GM18507 (cell line): ENCODE data around the gene DGCR6L.
"Not testable (repeated sequence)": the region's sequence is repeated elsewhere in the genome, so short reads cannot be mapped to it uniquely, and the experiment has no call there.

ENCODE experiments used
- DNase-seq: peaks from one replicate; pipeline ENCODE4 v3.0.0; 2011; ENCODE audit warnings: low read depth; ENCODE audit not compliant: insufficient read length; ENCODE audit errors: extremely low spot score
- FAIRE-seq: peaks from 2 replicates; lab custom pipeline; 2011; peaks lifted over from hg19 to GRCh38; lab: Jason Lieb, UNC

Gene DGCR6L

GRCh38 chr22:20336561-20336960 is 16.7 kb upstream of the DGCR6L start:
- not testable (repeated sequence) for DNase-seq, FAIRE-seq

GRCh38 chr22:20328569-20328930 is 8.7 kb upstream of the DGCR6L start:
- FAIRE-seq, DNase-seq: not testable (repeated sequence)

- not testable (repeated sequence) for FAIRE-seq, DNase-seq
Observed at GRCh38 chr22:20325996-20326395, 6.1 kb upstream of the DGCR6L start.

- DNase-seq (no peak), FAIRE-seq (no peak)
Observed at GRCh38 chr22:20324139-20324516, 4.3 kb upstream of the DGCR6L start.

DNA sequence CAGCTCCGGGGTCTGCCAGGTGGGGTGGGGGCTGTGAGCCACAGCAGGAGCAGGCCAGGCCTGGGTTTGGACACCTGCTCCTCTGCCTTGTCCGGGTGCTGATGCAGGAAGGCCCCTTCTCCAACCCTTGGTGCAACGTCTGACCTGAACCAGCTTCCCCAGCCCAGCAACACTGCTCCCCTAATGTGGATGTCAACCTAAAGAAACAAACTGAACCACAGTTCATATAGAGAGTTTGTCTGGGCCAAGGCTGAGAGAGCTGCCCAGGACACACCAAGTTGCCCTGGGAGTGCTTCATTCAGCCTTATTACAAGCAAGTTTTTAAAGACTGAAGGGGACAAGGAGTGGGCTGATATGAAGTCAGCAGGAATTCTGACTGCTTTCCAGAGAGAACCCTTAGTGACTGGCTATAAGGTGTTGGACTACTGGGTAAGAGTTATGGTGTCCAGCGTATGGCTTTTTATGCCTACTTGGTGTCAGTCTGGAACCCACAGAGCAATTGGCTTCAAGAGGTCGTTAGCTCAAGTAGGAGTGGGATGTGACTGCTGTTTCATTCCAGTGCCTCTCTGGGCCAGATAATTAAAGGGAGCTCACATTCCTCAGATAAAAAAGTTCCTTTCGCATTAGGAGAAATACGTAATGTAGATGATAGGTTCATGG is 1.8 kb upstream of the DGCR6L start:
- FAIRE-seq, DNase-seq: not testable (repeated sequence)

DNA sequence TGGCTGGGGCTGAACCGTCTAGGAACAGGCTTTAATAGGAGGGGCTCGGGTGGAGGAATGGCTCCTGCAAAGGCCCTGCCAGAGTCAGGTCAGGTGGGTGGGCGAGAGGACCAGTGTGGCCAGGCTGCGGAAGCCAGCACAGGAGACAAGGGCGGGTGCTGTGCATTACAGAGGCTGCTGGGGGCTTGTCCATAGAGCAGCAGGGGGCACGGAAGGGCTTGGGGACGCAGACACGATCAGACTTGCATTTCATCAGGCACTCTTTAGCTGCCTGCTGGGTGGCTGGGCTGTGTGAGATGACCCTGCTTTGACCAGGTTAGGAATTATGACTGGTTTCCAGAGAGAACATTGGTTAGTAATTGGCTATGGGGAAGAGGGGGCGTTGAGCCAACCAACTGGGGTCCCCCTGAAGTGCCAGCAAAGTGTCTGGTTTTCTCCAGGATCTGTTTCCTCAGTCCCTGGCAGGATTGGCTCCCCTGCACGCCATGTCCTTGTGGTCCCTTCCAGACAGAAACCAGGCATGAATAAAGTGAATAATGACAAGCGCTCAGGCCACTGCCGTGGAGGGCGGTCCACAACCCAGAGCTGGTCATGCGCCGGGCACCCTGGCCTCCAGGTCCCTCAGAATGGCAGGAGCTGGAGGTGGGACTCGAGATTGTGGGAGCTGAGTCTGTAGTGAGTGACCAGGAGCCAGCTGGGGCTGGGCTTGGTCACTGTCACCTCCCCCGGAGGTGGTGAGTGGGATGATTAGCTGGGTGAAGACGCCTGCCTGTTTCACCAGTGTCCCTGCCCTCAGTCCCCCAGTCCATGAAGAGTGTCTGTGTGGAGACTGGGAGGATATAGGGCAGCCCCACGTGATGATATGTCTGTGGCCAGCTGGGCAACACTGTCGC is 1.0 kb upstream of the DGCR6L start:
- FAIRE-seq, DNase-seq: not testable (repeated sequence)

GRCh38 chr22:20319041-20319744 is 667 bp downstream of the DGCR6L start:
- no peak for FAIRE-seq
- no peak for DNase-seq

GRCh38 chr22:20318043-20318688 is 1.7 kb downstream of the DGCR6L start:
- DNase-seq, FAIRE-seq: not testable (repeated sequence)

GRCh38 chr22:20317402-20318042 is 2.3 kb downstream of the DGCR6L start:
- peak; percentile 60 for FAIRE-seq
- DNase-seq, result not testable (repeated sequence)

- FAIRE-seq (no peak), DNase-seq (no peak)
Observed at GRCh38 chr22:20316844-20317401, 2.9 kb downstream of the DGCR6L start.

DNA sequence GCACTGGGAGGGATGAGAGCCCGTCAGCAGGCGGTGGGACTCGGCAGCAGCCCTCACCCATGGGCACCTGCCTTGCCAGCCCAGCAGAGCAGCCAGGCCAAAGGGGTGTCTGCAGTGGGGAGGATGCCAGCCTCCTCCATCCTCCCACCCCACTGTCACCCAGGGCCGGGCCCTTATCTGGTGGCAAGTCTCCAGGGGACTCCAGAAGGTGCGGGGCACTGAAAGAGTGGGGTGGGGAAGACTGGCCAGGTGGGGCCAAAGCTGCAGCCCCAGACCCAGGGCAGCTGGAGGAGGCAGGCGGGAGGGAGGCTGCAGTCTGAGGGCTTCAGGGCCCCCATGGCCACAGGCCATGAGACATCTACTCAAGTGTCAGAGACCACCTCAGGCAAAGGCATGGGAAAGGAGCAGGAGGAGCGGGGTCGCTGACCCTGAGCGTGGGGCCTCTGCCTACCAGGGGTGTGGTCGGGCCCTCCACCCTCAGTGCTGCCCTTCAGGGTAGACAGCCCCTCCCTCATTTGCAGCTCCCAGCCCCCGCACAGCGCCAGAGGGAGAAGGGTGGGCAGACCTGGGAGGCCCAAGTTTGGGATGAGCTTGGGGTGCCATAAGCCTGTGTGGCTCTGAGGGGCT is 3.5 kb downstream of the DGCR6L start:
- DNase-seq (no peak), FAIRE-seq (no peak)

DNA sequence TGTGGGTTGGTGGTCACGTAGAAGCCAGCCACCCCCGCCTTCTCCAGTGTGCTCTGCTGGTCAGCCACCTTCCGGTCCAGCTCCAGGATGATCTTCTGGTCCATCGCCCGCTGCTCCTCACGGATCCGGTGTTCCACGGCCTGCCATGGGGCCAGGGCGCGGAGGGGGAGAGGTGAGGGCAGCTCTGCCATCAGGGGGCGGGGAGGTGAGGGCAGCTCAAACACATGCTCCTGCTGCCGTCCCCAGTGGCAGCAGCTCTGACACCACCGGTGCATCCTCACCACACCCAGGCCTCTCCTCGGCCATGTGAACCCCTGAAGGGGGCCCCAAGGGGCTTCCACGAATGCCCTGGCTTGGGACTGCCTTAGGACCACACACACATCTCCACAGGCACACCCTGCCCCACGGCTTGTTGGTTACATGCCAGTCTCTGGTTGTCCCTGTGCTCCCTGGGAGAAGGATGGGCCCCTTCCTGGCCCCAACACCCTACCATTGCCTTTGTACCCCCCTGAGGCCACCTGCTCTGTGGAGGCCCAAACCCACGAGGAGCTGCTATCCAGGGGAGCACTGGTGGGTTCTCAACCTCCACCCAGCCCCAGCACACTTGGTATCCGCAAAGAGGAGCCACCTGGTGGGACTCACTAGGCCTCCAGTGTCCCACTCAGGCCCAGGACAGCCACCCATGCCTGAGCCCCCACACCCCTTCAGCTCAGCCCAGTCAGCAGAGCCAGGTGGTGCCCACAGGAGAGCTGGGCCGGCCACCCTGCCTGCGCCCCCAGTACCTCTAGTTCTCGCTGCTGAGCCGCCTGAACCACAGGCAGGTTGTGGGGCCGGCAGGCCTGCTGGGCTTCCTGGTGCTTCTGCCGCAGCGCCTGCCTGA is 4.3 kb downstream of the DGCR6L start:
- FAIRE-seq, result no peak
- no peak for DNase-seq

GRCh38 chr22:20314741-20315336 is 5.0 kb downstream of the DGCR6L start:
- not testable (repeated sequence) for DNase-seq, FAIRE-seq

GRCh38 chr22:20314206-20314605 is 5.7 kb downstream of the DGCR6L start:
- DNase-seq, result not testable (repeated sequence)

DNA sequence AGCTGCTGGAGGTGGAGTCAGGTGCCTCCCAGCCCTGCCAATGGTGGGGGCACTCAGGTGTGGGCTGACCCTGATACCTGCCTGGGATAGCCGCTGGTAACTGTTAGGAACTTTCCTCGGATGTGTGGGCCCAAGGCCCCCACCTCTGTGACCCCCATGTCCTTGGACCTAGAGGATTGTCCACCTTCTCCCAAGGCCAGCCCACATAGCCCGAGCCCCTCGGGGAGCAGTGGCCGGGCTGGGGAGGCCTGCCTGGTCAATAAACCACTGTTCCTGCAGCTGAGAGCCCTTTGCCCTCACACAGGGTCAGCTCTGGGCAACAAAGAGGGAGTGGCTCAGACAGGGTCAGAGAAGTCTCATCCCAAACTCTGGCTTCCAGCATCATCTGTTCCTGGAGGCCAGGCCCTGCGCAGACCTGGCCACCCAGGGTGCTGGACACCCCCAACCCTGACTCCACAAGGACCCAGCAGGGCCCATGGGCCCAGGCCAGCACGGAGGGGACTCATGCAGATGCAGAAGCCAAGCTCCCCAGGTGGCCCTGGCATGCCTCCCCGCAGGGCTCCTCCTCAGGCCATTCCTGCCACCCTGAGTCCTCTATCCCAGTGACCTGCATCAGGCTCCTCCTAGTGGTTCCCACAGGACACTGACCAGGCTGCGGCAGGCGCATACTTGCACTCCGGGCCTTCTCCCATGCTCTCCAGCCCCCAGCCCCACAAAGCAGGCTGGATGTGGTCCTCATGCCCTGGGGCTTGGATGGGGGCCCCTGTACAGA is 6.4 kb downstream of the DGCR6L start:
- not testable (repeated sequence) for FAIRE-seq, DNase-seq

More at GRCh38 chr22:20314206-20314605, 5.7 kb downstream of the DGCR6L start:
- FAIRE-seq, result not testable (repeated sequence)
